A549 (cell line): Measurements from ENCODE around the gene NCOA1. TPM values are rescaled to one million over a fixed set of nuclear protein-coding genes. Genes with fewer than 3 reads are reported as not detected.

Experiments
- ATAC-seq, 2 experiments: fragments of 200-7000 bp in 1 of 2; fragments of >200 bp in 1 of 2; cut with Nextera tagmentation in 1 of 2; cut with Tn5 transposase in 1 of 2; 3 replicates each; pipeline versions ENCODE4 v1.8.0 to v1.9.1; 2018 to 2020; ENCODE audit warnings: mild to moderate bottlenecking in 1 of 2, moderate library complexity in 1 of 2
- CTCF ChIA-PET: fragments of 300-600 bp; sonication (Branson Sonifier 250); formaldehyde crosslinking; extraction: SDS; loops from one replicate; lab custom pipeline; 2021; ENCODE audit warnings: antibody characterized with exemption, inconsistent platforms; lab: Yijun Ruan, JAX
- POLR2A ChIA-PET: fragments of 350-600 bp; formaldehyde crosslinking; extraction: SDS; loops from one replicate; lab custom pipeline; 2021; ENCODE audit warnings: antibody characterized with exemption, inconsistent platforms; lab: Yijun Ruan, JAX
- DNase-seq, 2 experiments: peaks; one replicate each; pipeline versions ENCODE4 v3.0.0 to v3.0.0-alpha.2; 2011 to 2016; ENCODE audit warnings: low read depth in 1 of 2, low spot score in 1 of 2
- FAIRE-seq: peaks from 2 replicates; lab custom pipeline; 2011; peaks lifted over from hg19 to GRCh38; lab: Jason Lieb, UNC
- H3K27ac ChIP-seq, 2 experiments: fragments of >200 bp; sonication (Bioruptor Twin); formaldehyde crosslinking; 3 replicates each; pipeline ENCODE4 v1.5.1; 2016 to 2017
- H3K4me1 ChIP-seq: fragments of >200 bp; sonication (Bioruptor Twin); formaldehyde crosslinking; 3 replicates; pipeline ENCODE4 v1.6.1; 2016
- H3K4me2 ChIP-seq: fragments of >200 bp; sonication (Bioruptor Twin); formaldehyde crosslinking; 3 replicates; pipeline ENCODE4 v1.6.1; 2016
- H3K4me3 ChIP-seq: fragments of >200 bp; sonication (Bioruptor Twin); formaldehyde crosslinking; 3 replicates; pipeline ENCODE4 v1.5.1; 2016
- H3K9me3 ChIP-seq: fragments of >200 bp; sonication (Bioruptor Twin); formaldehyde crosslinking; 3 replicates; pipeline ENCODE4 v1.6.1; 2016
- ATOH8 ChIP-seq: fragments of 250-450 bp; sonication (Bioruptor Pico); IDR thresholded peaks from 2 replicates; pipeline ENCODE4 v1.5.0; 2020; ENCODE audit warnings: low read depth, mild to moderate bottlenecking, moderate library complexity
- BCL3 ChIP-seq: fragments of >200 bp; sonication (Bioruptor Twin); formaldehyde crosslinking; IDR thresholded peaks from 3 replicates; pipeline ENCODE4 v1.6.1; 2016
- BHLHE40 ChIP-seq: IDR thresholded peaks from 2 replicates; pipeline ENCODE4 v1.6.1; 2012; ENCODE audit warnings: low read depth, low read length, inconsistent platforms
- CBX8 ChIP-seq: fragments of 200-600 bp; sonication (generic); IDR thresholded peaks from 2 replicates; pipeline ENCODE4 v1.6.1; 2016
- CEBPB ChIP-seq, 2 experiments: fragments of >200 bp in 1 of 2; sonication (Bioruptor Twin) in 1 of 2; formaldehyde crosslinking in 1 of 2; IDR thresholded peaks; 2 replicates each; pipeline ENCODE4 v1.6.1; 2012 to 2016
- CHD2 ChIP-seq: fragments of 150-350 bp; IDR thresholded peaks from 2 replicates; pipeline ENCODE4 v1.6.1; 2014; ENCODE audit warnings: low read length; ENCODE audit not compliant: partially characterized antibody
- CHD4 ChIP-seq: fragments of 200-600 bp; sonication (generic); IDR thresholded peaks from 2 replicates; pipeline ENCODE4 v1.6.1; 2016; ENCODE audit warnings: antibody characterized with exemption, mild to moderate bottlenecking, borderline replicate concordance
- E2F6 ChIP-seq: IDR thresholded peaks from 2 replicates; pipeline ENCODE4 v1.6.1; 2012; ENCODE audit warnings: low read depth, borderline replicate concordance
- ELK1 ChIP-seq: fragments of 150-350 bp; IDR thresholded peaks from 2 replicates; pipeline ENCODE4 v1.6.1; 2014; ENCODE audit warnings: low read depth, mild to moderate bottlenecking, low read length
- EP300 ChIP-seq, 2 experiments: fragments of >200 bp; sonication (Bioruptor Twin); formaldehyde crosslinking; IDR thresholded peaks; 2 replicates in 1 of 2; 3 replicates in 1 of 2; pipeline ENCODE4 v1.6.1; 2016 to 2017
- FOSL2 ChIP-seq, 2 experiments: fragments of 450-650 bp in 1 of 2; fragments of >200 bp in 1 of 2; sonication (Bioruptor Twin) in 1 of 2; formaldehyde crosslinking; IDR thresholded peaks; 2 replicates each; pipeline versions ENCODE4 v1.5.0 to v1.6.1; 2016 to 2020; ENCODE audit warnings: mild to moderate bottlenecking in 1 of 2, moderate library complexity in 1 of 2
- HES2 ChIP-seq: fragments of >200 bp; sonication (Bioruptor Twin); formaldehyde crosslinking; IDR thresholded peaks from 2 replicates; pipeline ENCODE4 v1.6.1; 2016
- HEYL ChIP-seq: fragments of 250-450 bp; sonication (Bioruptor Pico); IDR thresholded peaks from 2 replicates; pipeline ENCODE4 v1.8.0; 2021; ENCODE audit warnings: mild to moderate bottlenecking, moderate library complexity
- HOXA7 ChIP-seq: fragments of 250-450 bp; sonication (Bioruptor Pico); IDR thresholded peaks from 2 replicates; pipeline ENCODE4 v1.5.0; 2020; ENCODE audit warnings: mild to moderate bottlenecking, moderate library complexity
- HOXB13 ChIP-seq: fragments of 250-450 bp; sonication (Bioruptor Pico); IDR thresholded peaks from 2 replicates; pipeline ENCODE4 v1.5.0; 2020; ENCODE audit warnings: low read depth, mild to moderate bottlenecking, moderate library complexity
- HOXB5 ChIP-seq: fragments of 250-450 bp; sonication (Bioruptor Pico); IDR thresholded peaks from 2 replicates; pipeline ENCODE4 v1.5.0; 2020; ENCODE audit warnings: mild to moderate bottlenecking, moderate library complexity
- JUNB ChIP-seq: fragments of >200 bp; sonication (Bioruptor Twin); formaldehyde crosslinking; IDR thresholded peaks from 2 replicates; pipeline ENCODE4 v1.6.1; 2016
- KDM5A ChIP-seq: fragments of 200-600 bp; sonication (generic); IDR thresholded peaks from 2 replicates; pipeline ENCODE4 v1.6.1; 2016; ENCODE audit warnings: antibody characterized with exemption, mild to moderate bottlenecking
- MAFK ChIP-seq: fragments of 450-650 bp; IDR thresholded peaks from 2 replicates; pipeline ENCODE4 v1.6.1; 2014; ENCODE audit not compliant: partially characterized antibody
- MYC ChIP-seq: IDR thresholded peaks from 2 replicates; pipeline ENCODE4 v1.6.1; 2012; ENCODE audit warnings: mild to moderate bottlenecking, inconsistent platforms, low read length, improper control_type of control experiment, borderline replicate concordance
- NFE2L2 ChIP-seq: fragments of 150-350 bp; conservative IDR thresholded peaks from 2 replicates; pipeline ENCODE4 v1.6.1; 2014; ENCODE audit warnings: low read length
- NPAS2 ChIP-seq: fragments of 250-450 bp; sonication (Bioruptor Pico); IDR thresholded peaks from 2 replicates; pipeline ENCODE4 v1.8.0; 2022; ENCODE audit warnings: mild to moderate bottlenecking, moderate library complexity, borderline replicate concordance
- NR3C1 ChIP-seq: fragments of >200 bp; sonication (Bioruptor Twin); formaldehyde crosslinking; IDR thresholded peaks from 3 replicates; pipeline ENCODE4 v1.6.1; 2017
- PBX3 ChIP-seq: IDR thresholded peaks from 2 replicates; pipeline ENCODE4 v1.6.1; 2012
- PHF8 ChIP-seq: fragments of 200-600 bp; sonication (generic); IDR thresholded peaks from 2 replicates; pipeline ENCODE4 v1.6.1; 2016; ENCODE audit warnings: low read depth, mild to moderate bottlenecking, antibody characterized with exemption, moderate library complexity, borderline replicate concordance
- POLR2A ChIP-seq: IDR thresholded peaks from 2 replicates; pipeline ENCODE4 v1.6.1; 2012; ENCODE audit warnings: mild to moderate bottlenecking, low read length
- POLR2AphosphoS2 ChIP-seq: conservative IDR thresholded peaks from 2 replicates; pipeline ENCODE4 v1.6.1; 2012; ENCODE audit warnings: low read length, improper control_type of control experiment, inconsistent platforms
- RARB ChIP-seq: fragments of 250-450 bp; sonication (Bioruptor Pico); IDR thresholded peaks from 2 replicates; pipeline ENCODE4 v1.8.0; 2021; ENCODE audit warnings: mild to moderate bottlenecking, moderate library complexity
- USF2 ChIP-seq: fragments of 450-650 bp; IDR thresholded peaks from 2 replicates; pipeline ENCODE4 v1.6.1; 2014; ENCODE audit warnings: antibody characterized with exemption
- ZC3H11A ChIP-seq: fragments of 450-650 bp; IDR thresholded peaks from 2 replicates; pipeline ENCODE4 v1.6.1; 2014; ENCODE audit warnings: antibody characterized with exemption, mild to moderate bottlenecking
- ZFP36 ChIP-seq: fragments of 450-650 bp; IDR thresholded peaks from 2 replicates; pipeline ENCODE4 v1.6.1; 2014; ENCODE audit warnings: borderline replicate concordance; ENCODE audit not compliant: partially characterized antibody
- WGBS: methylation state at CpG from one replicate; pipeline ENCODE4 v1.1.6; 2017; ENCODE audit errors: missing lambda C conversion rate; 5-methylcytosine and 5-hydroxymethylcytosine counted together
- polyA plus RNA-seq, 4 experiments: library from polyadenylated mRNA; depleted of rRNA in 3 of 4; stranded (reverse); fragments of >200 nt; fragmentation: RNase III in 1 of 4; extraction: RNeasy Plus Mini Kit Qiagen cat#74134 plus additional on column Dnase treatment in 1 of 4; gene quantifications; 2 replicates in 3 of 4; 3 replicates in 1 of 4; pipeline ENCODE4 v1.2.3, GENCODE V29; 2011 to 2017

The NCOA1 gene
- polyA plus RNA-seq, 2 of the 4 experiments (the other 2 are of a cell fraction), result 7.6 to 29.9 TPM

- Histone ChIP-seq H3K4me2 (no peak overlapping the region), H3K4me1 (no peaks in the 10 kb centered on the region), H3K9me3 (no peaks in the 10 kb centered on the region), H3K4me3 (no peak overlapping the region), H3K27ac (no peak overlapping the region)
- WGBS, result 96% methylated on average over 1 of the region's 1 CpG
- ATAC-seq, result no peak
- FAIRE-seq, result no peak
- POLR2A ChIA-PET, result no interaction called here
- DNase-seq, result no peak
- CTCF ChIA-PET, result interaction anchor here (1.4 kb wide), 1 partner anchor 15 kb away, joined by 4 read pairs; no protein-coding TSS in a partner anchor
- TF ChIP-seq CHD2 (no peak), EP300 (IDR thresholded peaks at IDR 0.05) (no peak), ATOH8 (CRISPR knock-in tag) (no peak), CBX8 (no peak), ZC3H11A (no peak)
These were observed 180.2 kb downstream of the NCOA1 start for GRCh38 chr2:24671230-24671629.

GRCh38 chr2:24672589-24672988 lies 181.5 kb downstream of the NCOA1 start:
- no peak for DNase-seq
- H3K9me3 ChIP-seq, result no peaks in the 10 kb centered on the region
- H3K4me1 ChIP-seq, result no peaks in the 10 kb centered on the region
- no peak overlapping the region for H3K27ac ChIP-seq
- TF ChIP-seq MAFK (no peak), CHD4 (no peak), NR3C1 (no peak), KDM5A (no peak), POLR2AphosphoS2 (no peak), CHD2 (no peak), ELK1 (no peak), PBX3 (no peak), PHF8 (no peak), POLR2A (no peak), CEBPB (IDR thresholded peaks at IDR 0.05) (no peak), BHLHE40 (no peak), JUNB (no peak), ZFP36 (no peak)
- TF ChIP-seq, all 56 proteins: peak for 0
- no peak overlapping the region for H3K4me3 ChIP-seq
- CTCF ChIA-PET, result no interaction called here
- no peak overlapping the region for H3K4me2 ChIP-seq
- ATAC-seq (no peak), FAIRE-seq (no peak)
- POLR2A ChIA-PET, result no interaction called here
- WGBS, result 75% methylated on average over 3 of the region's 3 CpGs

GRCh38 chr2:24675338-24675737 lies 184.3 kb downstream of the NCOA1 start:
- H3K4me3 ChIP-seq, result no peak overlapping the region
- H3K4me1 ChIP-seq, result no peaks in the 10 kb centered on the region
- DNase-seq, result no peak
- ATAC-seq, result no peak
- WGBS, result 76% methylated on average over 7 of the region's 7 CpGs
- ChIA-PET POLR2A (no interaction called here), CTCF (interaction anchor here (1.3 kb wide), 1 partner anchor 266 kb away, joined by 3 read pairs; no protein-coding TSS in a partner anchor)
- no peaks in the 10 kb centered on the region for H3K9me3 ChIP-seq
- no peak overlapping the region for H3K4me2 ChIP-seq
- H3K27ac ChIP-seq, result no peak overlapping the region
- FAIRE-seq, result no peak
- no peak for TF ChIP-seq CEBPB (IDR thresholded peaks at IDR 0.05)
- TF ChIP-seq RARB (CRISPR knock-in tag), result no peak
- TF ChIP-seq NPAS2 (CRISPR knock-in tag), result no peak
- TF ChIP-seq BCL3, result no peak
- no peak for TF ChIP-seq NFE2L2
- no peak for TF ChIP-seq POLR2A
- no peak for TF ChIP-seq E2F6
- no peak for TF ChIP-seq USF2
- TF ChIP-seq MYC, result no peak
- no peak for TF ChIP-seq FOSL2 (IDR thresholded peaks at IDR 0.05)
- TF ChIP-seq FOSL2 (CRISPR knock-in tag; IDR thresholded peaks at IDR 0.05), result no peak
- no peak for TF ChIP-seq EP300 (IDR thresholded peaks at IDR 0.05)
- TF ChIP-seq HOXB13 (CRISPR knock-in tag), result no peak
- TF ChIP-seq HOXB5 (CRISPR knock-in tag), result no peak
- TF ChIP-seq MAFK, result no peak
- TF ChIP-seq HES2, result no peak
- TF ChIP-seq HEYL (CRISPR knock-in tag), result no peak
- no peak for TF ChIP-seq HOXA7
